GM10266 (cell line): Measurements from ENCODE around the gene DBNL.

ENCODE experiments used
- DNase-seq: peaks from one replicate; pipeline ENCODE4 v3.0.0; 2012; ENCODE audit errors: extremely low spot score
- TF ChIP-seq, protein P1 (sequence below): IDR thresholded peaks from 2 replicates; pipeline ENCODE4 v1.5.1; 2012; ENCODE audit warnings: mild to moderate bottlenecking, low read depth; ENCODE audit not compliant: control insufficient read depth, insufficient read depth; ENCODE audit errors: missing control alignments

Gene DBNL

DNA sequence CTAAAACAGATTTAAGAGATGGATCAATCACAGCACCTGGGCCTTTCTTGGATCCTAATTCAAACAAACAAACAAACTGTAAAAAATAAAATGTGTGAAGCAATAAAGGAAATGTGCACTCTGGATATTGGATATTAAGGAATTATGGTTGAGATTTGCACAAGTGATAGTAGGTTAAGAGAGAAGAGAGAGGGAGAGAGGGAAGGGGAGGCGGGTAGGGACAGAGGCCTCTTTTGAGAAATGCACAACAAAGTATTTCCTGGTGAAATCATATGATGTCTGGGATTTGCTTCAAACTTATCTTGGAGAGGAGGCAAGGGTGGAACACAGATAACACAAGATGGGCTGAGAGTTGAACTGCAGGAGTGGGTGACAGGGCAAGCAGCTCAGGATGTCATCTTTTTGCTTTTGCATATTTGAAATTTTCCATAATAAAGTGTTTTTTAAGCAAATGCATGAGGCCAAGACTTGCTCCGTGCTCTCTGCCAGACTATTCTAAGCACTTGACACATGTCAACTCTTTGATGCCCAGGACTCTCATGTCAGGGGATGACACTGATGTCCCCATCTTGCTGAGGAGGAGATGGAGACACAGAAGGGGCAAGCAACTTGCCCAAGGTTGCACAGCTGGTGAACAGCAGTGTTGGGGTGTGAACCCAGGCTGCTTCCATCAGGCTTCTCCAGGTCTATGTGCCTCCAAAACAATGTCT, 50.5 kb downstream of the DBNL start:
- TF ChIP-seq, protein P1, sequence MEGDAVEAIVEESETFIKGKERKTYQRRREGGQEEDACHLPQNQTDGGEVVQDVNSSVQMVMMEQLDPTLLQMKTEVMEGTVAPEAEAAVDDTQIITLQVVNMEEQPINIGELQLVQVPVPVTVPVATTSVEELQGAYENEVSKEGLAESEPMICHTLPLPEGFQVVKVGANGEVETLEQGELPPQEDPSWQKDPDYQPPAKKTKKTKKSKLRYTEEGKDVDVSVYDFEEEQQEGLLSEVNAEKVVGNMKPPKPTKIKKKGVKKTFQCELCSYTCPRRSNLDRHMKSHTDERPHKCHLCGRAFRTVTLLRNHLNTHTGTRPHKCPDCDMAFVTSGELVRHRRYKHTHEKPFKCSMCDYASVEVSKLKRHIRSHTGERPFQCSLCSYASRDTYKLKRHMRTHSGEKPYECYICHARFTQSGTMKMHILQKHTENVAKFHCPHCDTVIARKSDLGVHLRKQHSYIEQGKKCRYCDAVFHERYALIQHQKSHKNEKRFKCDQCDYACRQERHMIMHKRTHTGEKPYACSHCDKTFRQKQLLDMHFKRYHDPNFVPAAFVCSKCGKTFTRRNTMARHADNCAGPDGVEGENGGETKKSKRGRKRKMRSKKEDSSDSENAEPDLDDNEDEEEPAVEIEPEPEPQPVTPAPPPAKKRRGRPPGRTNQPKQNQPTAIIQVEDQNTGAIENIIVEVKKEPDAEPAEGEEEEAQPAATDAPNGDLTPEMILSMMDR = no peak
- DNase-seq = no peak

DNA sequence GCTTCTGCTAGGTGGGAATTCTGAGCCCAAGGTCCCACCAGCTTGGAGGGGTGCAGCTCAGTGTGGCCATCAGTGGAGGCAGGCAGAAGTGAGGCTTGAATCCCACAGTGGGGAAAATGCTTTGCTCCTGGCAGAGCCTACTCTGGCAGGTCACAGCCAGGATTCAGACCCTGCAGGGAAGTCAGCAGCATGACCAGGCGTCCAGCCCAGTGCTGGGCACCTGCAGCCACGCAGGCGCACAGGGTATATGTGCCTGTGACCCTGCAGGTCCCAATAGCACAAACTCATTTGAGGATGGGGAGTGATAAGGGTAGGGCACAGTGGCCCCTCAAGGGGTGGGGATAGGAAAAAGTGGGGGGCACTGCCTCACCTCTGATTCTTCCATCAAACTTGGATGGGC, 51.3 kb downstream of the DBNL start:
- DNase-seq = no peak
- TF ChIP-seq, protein P1 = no peak

DNA sequence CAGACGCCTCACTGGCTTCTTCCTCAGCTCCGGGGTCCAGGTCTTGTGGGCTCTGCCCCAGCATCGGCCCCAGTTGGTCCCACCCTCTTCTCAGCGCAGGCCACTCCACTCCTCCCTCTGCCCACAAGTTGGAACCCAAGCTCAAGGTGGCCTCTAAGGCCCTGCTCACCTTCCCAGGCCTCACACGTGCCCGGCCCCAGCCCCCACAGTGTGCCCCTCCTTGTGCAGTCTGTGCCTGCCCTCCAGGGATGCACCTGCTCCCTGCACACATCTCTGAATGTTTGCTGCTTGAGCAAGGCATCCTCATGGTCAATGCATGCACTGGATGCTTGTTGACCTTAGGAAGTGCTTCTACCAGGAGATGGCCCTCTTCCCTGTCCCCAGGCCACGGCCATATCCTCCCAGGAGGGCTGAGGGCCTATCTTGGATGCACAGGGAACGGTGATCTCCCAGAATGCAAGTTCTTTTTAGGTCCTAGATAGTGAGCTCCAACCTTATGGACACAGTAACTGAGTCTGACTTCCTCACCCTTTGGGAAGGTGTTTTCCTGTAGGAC, 51.9 kb downstream of the DBNL start:
- TF ChIP-seq, protein P1 = no peak
- DNase-seq = no peak

DNA sequence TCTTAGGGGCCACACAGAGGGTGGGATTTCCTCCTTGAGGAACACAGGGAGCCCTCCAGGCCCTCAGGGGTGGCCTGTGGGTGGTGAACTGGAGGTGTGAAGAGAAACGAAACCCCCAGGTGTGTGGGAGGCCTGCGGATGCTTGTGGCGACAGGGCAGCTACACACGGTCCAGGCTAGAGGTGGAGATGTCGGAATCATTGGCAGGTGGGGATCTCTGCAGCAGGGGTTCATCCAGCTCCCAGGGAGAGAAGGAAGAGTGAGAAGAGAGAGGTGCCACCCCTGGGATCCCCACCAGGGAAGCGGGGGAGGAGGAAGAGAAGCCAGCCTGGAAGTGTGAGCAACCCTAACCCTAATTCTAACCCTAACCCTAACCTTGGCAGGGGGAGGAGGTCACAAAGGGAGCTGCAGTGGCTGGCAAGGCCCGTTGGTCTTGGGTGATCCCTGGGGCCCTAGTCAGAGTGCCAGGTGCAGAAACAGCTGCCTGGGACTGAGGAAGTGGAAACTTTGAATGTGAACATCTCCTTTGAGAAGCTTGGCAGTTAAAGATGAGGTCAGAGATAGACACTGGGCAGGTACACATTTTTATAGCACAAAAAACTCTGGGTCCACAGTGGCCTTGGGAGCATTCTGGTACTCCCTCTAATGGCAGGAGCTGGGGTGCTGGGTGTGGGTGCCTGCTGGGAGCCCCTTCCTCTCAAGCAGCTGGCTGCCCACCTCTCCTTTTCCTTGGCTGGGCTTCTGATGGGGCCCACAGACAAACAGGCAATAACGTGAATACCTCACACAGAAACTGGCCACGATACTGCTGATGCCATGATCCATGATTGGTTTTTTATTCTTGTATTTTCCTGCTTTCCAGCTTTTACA, 52.8 kb downstream of the DBNL start:
- TF ChIP-seq, protein P1 = no peak
- DNase-seq = no peak

DNA sequence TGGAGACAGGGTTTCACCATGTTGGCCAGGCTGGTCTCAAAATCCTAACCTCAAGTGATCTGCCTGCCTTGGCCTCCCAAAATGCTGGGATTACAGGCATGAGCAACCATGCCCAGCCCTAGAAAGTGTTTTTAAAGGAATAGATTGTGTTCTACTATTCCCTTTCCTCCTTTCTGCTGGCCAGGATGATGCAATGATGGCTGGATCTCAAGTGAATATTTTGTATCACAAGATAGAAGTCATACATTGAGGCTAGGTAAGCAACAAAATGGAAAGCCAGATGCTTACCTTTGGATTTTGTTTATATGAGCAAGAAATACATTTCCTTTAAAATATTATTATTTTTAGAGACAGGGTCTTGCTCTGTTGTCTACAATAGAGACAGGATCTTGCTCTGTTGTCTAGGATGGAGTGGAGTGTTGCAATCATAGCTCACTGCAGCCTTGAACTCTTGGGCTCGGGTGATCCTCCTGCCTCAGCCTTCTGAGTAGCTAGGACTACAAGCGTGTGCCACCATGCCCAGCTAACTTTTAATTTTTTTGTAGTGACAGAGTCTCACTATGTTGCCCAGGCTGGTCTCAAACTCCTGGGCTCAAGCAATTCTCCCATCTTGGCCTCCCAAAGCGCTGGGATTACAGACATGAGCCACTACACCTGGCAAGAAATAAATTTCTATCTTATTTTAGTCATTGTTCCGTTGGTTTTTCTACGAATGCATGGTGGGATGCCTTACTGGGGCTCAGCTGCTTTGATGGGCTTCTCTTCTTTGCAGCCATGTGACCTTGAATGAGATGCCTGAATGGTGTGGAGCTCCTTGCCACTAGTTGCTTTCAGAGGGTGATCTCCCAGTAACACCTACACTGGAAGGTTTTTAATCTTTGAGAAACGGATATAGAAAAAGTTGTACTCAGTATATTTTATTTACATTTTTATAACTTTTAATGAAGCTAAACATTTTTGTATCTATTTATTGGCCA, 53.9 kb downstream of the DBNL start:
- TF ChIP-seq, protein P1 = no peak
- DNase-seq = no peak

DNA sequence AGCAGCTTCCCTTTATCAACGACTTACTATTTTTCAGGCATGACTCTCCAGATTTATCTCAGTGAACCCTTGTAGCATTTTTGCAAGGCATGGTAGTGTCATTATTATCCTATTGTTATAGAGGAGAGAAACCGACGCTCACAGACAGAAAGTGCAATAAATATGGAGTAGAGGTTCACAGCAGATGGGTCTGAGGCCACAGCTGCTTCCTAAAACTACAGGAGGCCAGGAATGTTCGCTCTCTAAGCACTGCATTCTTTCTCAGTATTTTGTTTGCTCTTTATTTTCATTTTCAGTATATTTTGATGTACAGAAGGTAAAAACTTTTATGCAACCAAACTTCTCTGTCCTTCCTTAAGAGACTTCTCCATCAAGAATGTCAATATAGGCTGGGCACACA, 55.2 kb downstream of the DBNL start:
- DNase-seq = no peak

More for the DNA sequence above, 55.2 kb downstream of the DBNL start:
- TF ChIP-seq, protein P1 = no peak
